ENCODE measurements around the gene CHRNB1. TPM values are rescaled to one million over a fixed set of nuclear protein-coding genes. Genes with fewer than 3 reads are reported as not detected.

Gene CHRNB1
- total RNA-seq, 1 experiment from 2014 or later, result 6.6 TPM

Other genes starting within 250 kb of the CHRNB1 start
- gene DLG4, start 225.2 kb upstream of the CHRNB1 start, total RNA-seq (2014; rRNA removed; shearing (Covaris generic); ENCODE audit: low replicate concordance), result 8.5 and 24.1 TPM in 2 replicates
- gene ACADVL, start 225.1 kb upstream of the CHRNB1 start, total RNA-seq (2014; rRNA removed; shearing (Covaris generic); ENCODE audit: low replicate concordance), result 245 and 371 TPM in 2 replicates
- 75.2 and 117 TPM in 2 replicates for gene DVL2, start 210.5 kb upstream of the CHRNB1 start, total RNA-seq (2014; rRNA removed; shearing (Covaris generic); ENCODE audit: low replicate concordance)
- 36.7 and 69.3 TPM in 2 replicates for gene PHF23, start 205.6 kb upstream of the CHRNB1 start, total RNA-seq (2014; rRNA removed; shearing (Covaris generic); ENCODE audit: low replicate concordance)
- gene GABARAP, start 202.6 kb upstream of the CHRNB1 start, total RNA-seq (2014; rRNA removed; shearing (Covaris generic); ENCODE audit: low replicate concordance), result 218 and 301 TPM in 2 replicates
- gene CTDNEP1, start 193.3 kb upstream of the CHRNB1 start, total RNA-seq (2014; rRNA removed; shearing (Covaris generic); ENCODE audit: low replicate concordance), result 52.6 and 87.8 TPM in 2 replicates
- gene ELP5, start 192.8 kb upstream of the CHRNB1 start, total RNA-seq (2014; rRNA removed; shearing (Covaris generic); ENCODE audit: low replicate concordance), result 38.8 and 53.4 TPM in 2 replicates
- not detected in 2 replicates for gene CLDN7, start 182.6 kb upstream of the CHRNB1 start, total RNA-seq (2014; rRNA removed; shearing (Covaris generic); ENCODE audit: low replicate concordance)
- 0.14 TPM in 1 of 2 replicates, not detected in the other for gene SLC2A4, start 163.3 kb upstream of the CHRNB1 start, total RNA-seq (2014; rRNA removed; shearing (Covaris generic); ENCODE audit: low replicate concordance)
- gene YBX2, start 150.4 kb upstream of the CHRNB1 start, total RNA-seq (2014; rRNA removed; shearing (Covaris generic); ENCODE audit: low replicate concordance), result not detected in 2 replicates
- gene EIF5A, start 137.4 kb upstream of the CHRNB1 start, total RNA-seq (2014; rRNA removed; shearing (Covaris generic); ENCODE audit: low replicate concordance), result 231 and 326 TPM in 2 replicates
- gene GPS2, start 129.7 kb upstream of the CHRNB1 start, total RNA-seq (2014; rRNA removed; shearing (Covaris generic); ENCODE audit: low replicate concordance), result 36.9 and 63.1 TPM in 2 replicates
- gene NEURL4, start 115.7 kb upstream of the CHRNB1 start, total RNA-seq (2014; rRNA removed; shearing (Covaris generic); ENCODE audit: low replicate concordance), result 11.1 and 21.2 TPM in 2 replicates
- 51.0 and 85.0 TPM in 2 replicates for gene ACAP1, start 108.5 kb upstream of the CHRNB1 start, total RNA-seq (2014; rRNA removed; shearing (Covaris generic); ENCODE audit: low replicate concordance)
- 5.1 and 6.8 TPM in 2 replicates for gene KCTD11, start 92.9 kb upstream of the CHRNB1 start, total RNA-seq (2014; rRNA removed; shearing (Covaris generic); ENCODE audit: low replicate concordance)
- gene TMEM95, start 89.9 kb upstream of the CHRNB1 start, total RNA-seq (2014; rRNA removed; shearing (Covaris generic); ENCODE audit: low replicate concordance), result not detected in 2 replicates
- gene TNK1, start 64.0 kb upstream of the CHRNB1 start, total RNA-seq (2014; rRNA removed; shearing (Covaris generic); ENCODE audit: low replicate concordance), result 0.75 and 3.8 TPM in 2 replicates
- 39.8 and 40.4 TPM in 2 replicates for gene PLSCR3, start 50.5 kb upstream of the CHRNB1 start, total RNA-seq (2014; rRNA removed; shearing (Covaris generic); ENCODE audit: low replicate concordance)
- gene TMEM256, start 41.0 kb upstream of the CHRNB1 start, total RNA-seq (2014; rRNA removed; shearing (Covaris generic); ENCODE audit: low replicate concordance), result 262 and 330 TPM in 2 replicates
- not detected in 2 replicates for gene NLGN2, start 37.2 kb upstream of the CHRNB1 start, total RNA-seq (2014; rRNA removed; shearing (Covaris generic); ENCODE audit: low replicate concordance)
- not detected in 2 replicates for gene SPEM1, start 24.7 kb upstream of the CHRNB1 start, total RNA-seq (2014; rRNA removed; shearing (Covaris generic); ENCODE audit: low replicate concordance)
- gene SPEM2, start 19.4 kb upstream of the CHRNB1 start, total RNA-seq (2014; rRNA removed; shearing (Covaris generic); ENCODE audit: low replicate concordance), result not detected in 2 replicates
- gene SPEM3, start 16.2 kb upstream of the CHRNB1 start, total RNA-seq (2014; rRNA removed; shearing (Covaris generic); ENCODE audit: low replicate concordance), result not detected in 2 replicates
- gene TMEM102, start 9.6 kb upstream of the CHRNB1 start, total RNA-seq (2014; rRNA removed; shearing (Covaris generic); ENCODE audit: low replicate concordance), result 3.0 and 9.9 TPM in 2 replicates
- gene FGF11, start 5.5 kb upstream of the CHRNB1 start, total RNA-seq (2014; rRNA removed; shearing (Covaris generic); ENCODE audit: low replicate concordance), result 0.32 and 0.67 TPM in 2 replicates
- 5.5 and 7.2 TPM in 2 replicates for gene ZBTB4, start 34.6 kb downstream of the CHRNB1 start, total RNA-seq (2014; rRNA removed; shearing (Covaris generic); ENCODE audit: low replicate concordance)
- gene SLC35G6, start 36.4 kb downstream of the CHRNB1 start, total RNA-seq (2014; rRNA removed; shearing (Covaris generic); ENCODE audit: low replicate concordance), result not detected in 2 replicates
- 78.8 and 169 TPM in 2 replicates for gene POLR2A, start 39.3 kb downstream of the CHRNB1 start, total RNA-seq (2014; rRNA removed; shearing (Covaris generic); ENCODE audit: low replicate concordance)
- gene TNFSF12, start 104.0 kb downstream of the CHRNB1 start, total RNA-seq (2014; rRNA removed; shearing (Covaris generic); ENCODE audit: low replicate concordance), result not detected in 2 replicates
- gene TNFSF13, start 113.7 kb downstream of the CHRNB1 start, total RNA-seq (2014; rRNA removed; shearing (Covaris generic); ENCODE audit: low replicate concordance), result 0.90 and 4.0 TPM in 2 replicates
- gene SENP3, start 116.9 kb downstream of the CHRNB1 start, total RNA-seq (2014; rRNA removed; shearing (Covaris generic); ENCODE audit: low replicate concordance), result 62.8 and 96.1 TPM in 2 replicates
- 3.8 and 6.0 TPM in 2 replicates for gene CD68, start 134.6 kb downstream of the CHRNB1 start, total RNA-seq (2014; rRNA removed; shearing (Covaris generic); ENCODE audit: low replicate concordance)
- 25.4 and 27.0 TPM in 2 replicates for gene MPDU1, start 138.8 kb downstream of the CHRNB1 start, total RNA-seq (2014; rRNA removed; shearing (Covaris generic); ENCODE audit: low replicate concordance)
- gene SOX15, start 145.0 kb downstream of the CHRNB1 start, total RNA-seq (2014; rRNA removed; shearing (Covaris generic); ENCODE audit: low replicate concordance), result 1.2 and 1.6 TPM in 2 replicates
- gene FXR2, start 169.8 kb downstream of the CHRNB1 start, total RNA-seq (2014; rRNA removed; shearing (Covaris generic); ENCODE audit: low replicate concordance), result 40.5 and 42.3 TPM in 2 replicates
- 36.0 and 55.0 TPM in 2 replicates for gene SAT2, start 182.8 kb downstream of the CHRNB1 start, total RNA-seq (2014; rRNA removed; shearing (Covaris generic); ENCODE audit: low replicate concordance)
- gene SHBG, start 185.1 kb downstream of the CHRNB1 start, total RNA-seq (2014; rRNA removed; shearing (Covaris generic); ENCODE audit: low replicate concordance), result 0.58 and 1.2 TPM in 2 replicates
- gene ATP1B2, start 205.9 kb downstream of the CHRNB1 start, total RNA-seq (2014; rRNA removed; shearing (Covaris generic); ENCODE audit: low replicate concordance), result not detected in 2 replicates
- 11.0 and 14.0 TPM in 2 replicates for gene TP53, start 242.4 kb downstream of the CHRNB1 start, total RNA-seq (2014; rRNA removed; shearing (Covaris generic); ENCODE audit: low replicate concordance)
- gene WRAP53, start 243.4 kb downstream of the CHRNB1 start, total RNA-seq (2014; rRNA removed; shearing (Covaris generic); ENCODE audit: low replicate concordance), result 10.4 and 19.0 TPM in 2 replicates